NCI-H226 (cell line): ENCODE data around the gene C15orf40.
"Not testable (repeated sequence)": the region's sequence is repeated elsewhere in the genome, so short reads cannot be mapped to it uniquely, and the experiment has no call there.

Experiments
- DNase-seq: peaks from one replicate; pipeline ENCODE4 v3.0.0-alpha.2; 2015

The C15orf40 gene

DNA sequence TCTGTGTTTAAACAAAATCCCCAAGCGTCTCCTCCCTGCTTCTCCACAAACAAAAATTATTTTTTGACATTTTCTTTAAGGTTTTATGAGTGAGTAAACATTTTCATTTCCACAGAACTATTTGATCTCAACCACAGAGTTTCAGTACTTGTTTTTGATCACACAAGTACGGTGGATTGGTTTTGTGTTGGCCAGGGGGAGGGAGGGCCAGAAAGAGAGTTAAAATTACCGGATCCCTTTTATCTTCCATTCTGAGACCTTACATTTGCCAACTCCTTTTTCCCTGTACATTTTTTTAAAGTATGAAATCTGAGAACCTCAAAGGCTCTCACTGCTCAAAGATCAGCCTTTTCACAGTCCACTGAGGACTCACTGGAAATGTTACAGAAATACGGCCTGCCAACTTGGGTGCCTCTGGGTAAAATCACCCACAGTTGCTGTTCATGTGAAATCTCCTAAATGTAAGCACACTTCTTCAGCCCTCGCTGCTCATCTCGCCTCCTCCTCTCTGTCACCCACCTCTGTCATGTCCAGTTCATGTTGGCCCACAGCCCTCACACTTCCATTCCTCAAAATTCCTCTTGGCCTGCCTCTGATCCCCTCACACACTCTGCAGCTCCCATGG lies 60.6 kb downstream of the C15orf40 start:
- no peak for DNase-seq

DNA sequence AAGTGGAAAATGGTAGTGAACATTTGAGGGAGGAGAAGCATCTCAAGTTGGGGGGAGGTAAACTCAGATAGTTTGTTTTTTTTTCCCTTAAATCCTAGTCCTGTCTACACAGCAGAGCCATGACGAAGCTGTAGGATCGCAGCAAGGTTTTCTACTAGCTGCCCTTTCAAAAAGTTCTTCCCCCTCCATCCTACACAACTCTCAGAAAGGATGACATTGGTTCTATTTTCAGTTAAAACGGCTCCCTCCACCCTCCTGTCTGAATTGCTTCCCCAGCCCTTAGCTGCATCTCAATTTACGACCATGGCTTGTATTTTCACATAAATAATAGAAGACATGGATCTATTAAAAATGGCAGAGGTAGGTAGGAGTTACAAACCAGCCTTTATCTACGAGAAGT lies 61.1 kb downstream of the C15orf40 start:
- DNase-seq: no peak

DNA sequence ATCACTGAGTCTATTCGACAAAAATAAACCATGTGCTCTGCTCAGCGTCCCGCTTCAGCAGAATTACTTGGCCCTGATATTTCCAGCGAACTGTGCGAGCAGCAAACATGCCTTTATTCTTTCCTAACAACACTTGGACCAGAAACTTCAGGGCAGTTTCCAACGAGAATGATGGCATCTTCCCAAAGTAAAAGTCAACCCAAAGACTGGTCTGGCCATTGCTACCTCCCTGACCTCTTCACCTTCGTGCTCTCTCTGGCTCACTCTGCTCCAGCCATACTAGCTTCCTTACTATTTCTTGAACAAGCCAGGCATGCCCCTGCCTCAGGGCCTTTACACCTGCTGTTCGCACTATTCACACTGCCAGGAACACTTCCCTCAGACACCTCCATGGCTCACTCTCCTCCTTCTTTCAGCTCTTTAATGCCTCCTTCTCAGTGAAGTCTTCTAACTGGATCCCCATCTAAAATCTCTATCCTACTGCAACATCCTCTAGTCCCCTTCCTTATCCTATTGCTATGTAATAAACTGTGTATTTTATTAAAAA lies 65.2 kb downstream of the C15orf40 start:
- no peak for DNase-seq

DNA sequence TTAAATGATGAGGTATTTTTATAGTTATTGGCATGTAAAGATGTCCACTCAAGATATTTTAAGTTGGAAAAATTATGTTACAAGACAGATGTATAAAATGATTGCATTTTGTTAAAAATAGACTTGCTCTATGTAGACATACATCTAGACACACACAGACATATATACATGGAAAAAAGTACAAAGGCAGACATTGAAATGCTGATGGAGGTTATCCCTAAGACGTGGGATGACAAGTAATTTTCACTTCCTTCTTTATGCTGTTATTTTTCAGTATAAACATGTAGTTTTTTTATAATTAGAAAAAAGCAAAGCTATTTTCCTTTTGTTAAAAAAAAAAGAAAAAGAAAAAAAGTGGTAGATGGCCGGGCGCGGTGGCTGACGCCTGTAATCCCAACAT lies 66.1 kb downstream of the C15orf40 start:
- no peak for DNase-seq

DNA sequence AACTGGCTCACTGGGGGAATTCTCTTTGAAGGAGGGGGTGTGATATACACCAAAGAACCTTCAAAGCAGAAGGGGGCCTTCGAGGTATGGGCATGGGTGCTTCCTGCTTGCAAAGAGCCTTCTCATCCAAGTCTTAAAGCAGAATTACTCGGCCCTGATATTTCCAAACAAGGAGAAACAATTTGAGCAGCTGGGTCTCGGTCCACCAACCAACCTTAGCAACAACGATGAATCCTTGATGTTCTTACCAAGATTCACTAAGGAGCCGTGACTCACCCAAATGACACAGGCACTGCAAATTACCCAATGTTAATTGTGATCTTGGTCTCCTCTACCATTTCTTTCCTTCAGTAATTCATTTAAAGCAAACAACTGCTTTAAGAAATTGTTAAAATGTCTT lies 66.6 kb downstream of the C15orf40 start:
- DNase-seq: no peak

DNA sequence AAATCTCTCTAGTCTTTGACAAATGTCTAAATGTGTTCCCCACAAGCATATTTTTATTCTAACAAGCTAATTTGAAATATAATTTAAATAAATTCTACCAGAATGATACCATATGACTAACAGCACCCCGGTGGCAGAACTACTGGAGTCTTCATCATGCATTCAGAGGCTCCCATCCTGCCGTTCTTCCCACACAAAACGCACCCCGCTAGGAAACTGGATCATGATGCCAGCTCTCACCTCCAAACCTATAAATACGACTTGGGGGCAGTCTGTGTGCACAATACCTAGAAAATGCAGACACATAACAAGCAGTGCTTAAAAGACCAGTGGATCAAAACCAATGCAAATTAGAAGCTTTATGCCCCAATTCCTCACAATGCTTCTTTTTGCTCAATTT lies 67.4 kb downstream of the C15orf40 start:
- DNase-seq: no peak

DNA sequence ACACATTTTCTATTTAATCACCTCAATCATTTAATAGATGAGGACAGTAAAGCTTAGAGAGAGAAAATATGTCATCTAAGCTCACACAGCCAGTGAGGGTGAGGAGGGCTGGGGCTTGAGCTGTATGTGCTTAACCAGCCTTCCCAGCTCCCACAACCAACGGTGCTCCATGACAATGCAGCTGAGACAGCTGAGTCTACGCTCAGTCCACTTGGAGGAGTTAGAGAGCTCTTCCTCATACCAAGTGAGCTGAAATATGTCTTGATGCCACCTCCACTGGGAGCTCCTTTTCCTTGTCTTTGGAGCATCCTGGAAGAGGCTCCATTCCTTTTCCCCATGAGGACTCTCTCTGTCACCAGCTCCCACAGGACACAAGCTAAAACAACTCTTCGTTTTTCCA lies 68.3 kb downstream of the C15orf40 start:
- DNase-seq: no peak

DNA sequence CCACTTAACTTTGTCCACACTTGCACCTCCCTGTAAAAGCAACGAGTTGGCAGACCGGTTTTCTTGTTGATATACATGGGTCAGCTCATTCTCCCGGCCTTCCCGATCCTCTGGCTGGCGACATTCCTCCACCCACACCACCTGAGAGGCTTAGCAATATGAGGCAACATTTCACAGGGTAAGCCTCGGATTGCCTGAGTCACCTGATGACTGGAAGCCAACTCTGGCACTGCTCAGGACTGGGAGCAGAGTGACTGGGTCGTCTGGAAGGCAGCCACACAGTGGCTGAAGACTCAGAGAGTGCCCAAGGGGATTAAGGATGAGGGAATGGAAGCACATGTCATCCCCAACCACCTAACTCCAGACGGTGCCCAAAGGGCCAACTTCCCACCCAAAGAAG lies 68.7 kb downstream of the C15orf40 start:
- peak; percentile 63 for DNase-seq

DNA sequence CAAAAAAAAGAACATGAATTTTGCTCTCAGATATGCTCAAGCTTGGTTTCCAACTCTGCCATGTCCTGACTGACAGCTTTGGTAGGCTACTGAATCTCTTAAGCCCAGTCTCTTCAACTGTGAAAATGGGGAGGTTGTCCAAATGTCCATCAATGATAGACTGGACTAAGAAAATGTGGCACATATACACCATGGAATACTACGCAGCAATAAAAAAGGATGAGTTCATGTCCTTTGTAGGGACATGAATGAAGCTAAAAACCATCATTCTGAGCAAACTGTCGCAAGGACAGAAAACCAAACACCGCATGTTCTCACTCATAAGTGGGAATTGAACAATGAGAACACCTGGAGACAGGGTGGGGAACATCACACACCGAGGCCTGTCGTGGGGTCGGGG lies 71.8 kb downstream of the C15orf40 start:
- DNase-seq: not testable (repeated sequence)
